SIG-M5 (cell line): ENCODE data around the gene ELSPBP1.
"Not testable (repeated sequence)": the region's sequence is repeated elsewhere in the genome, so short reads cannot be mapped to it uniquely, and the experiment has no call there.

Source experiments
- DNase-seq: peaks from one replicate; lab custom pipeline; 2025; lab: John Stamatoyannopoulos, UW

Gene ELSPBP1

GRCh38 chr19:47994209-47994802, at the start of gene ELSPBP1:
TSS of gene ELSPBP1 (plus strand) at chr19:47994632. CDS start at chr19:48008668, 14,036 bp downstream.
- no peak for DNase-seq

- DNase-seq = not testable (repeated sequence)
Observed at GRCh38 chr19:47949852-47950521, 44.4 kb upstream of the ELSPBP1 start.

- DNase-seq = not testable (repeated sequence)
Observed at GRCh38 chr19:47952132-47952531, 42.3 kb upstream of the ELSPBP1 start.

- not testable (repeated sequence) for DNase-seq
Observed at GRCh38 chr19:47955936-47956335, 38.5 kb upstream of the ELSPBP1 start.

- DNase-seq = no peak
Observed at GRCh38 chr19:47973529-47973928, 20.9 kb upstream of the ELSPBP1 start.

GRCh38 chr19:47991191-47991808, 3.1 kb upstream of the ELSPBP1 start:
- DNase-seq = no peak

- no peak for DNase-seq
Observed at GRCh38 chr19:47992070-47992469, 2.4 kb upstream of the ELSPBP1 start, which contains the start of gene BSPH1. TSS of gene BSPH1 (minus strand) at chr19:47992170. CDS start at chr19:47992081, 89 bp downstream.

- no peak for DNase-seq
Observed at GRCh38 chr19:47996230-47996727, 1.8 kb downstream of the ELSPBP1 start.

- no peak for DNase-seq
Observed at GRCh38 chr19:47998800-47999199, 4.4 kb downstream of the ELSPBP1 start.

GRCh38 chr19:48000846-48001245, 6.4 kb downstream of the ELSPBP1 start:
- no peak for DNase-seq

- no peak for DNase-seq
Observed at GRCh38 chr19:48004236-48004635, 9.8 kb downstream of the ELSPBP1 start.

- no peak for DNase-seq
Observed at GRCh38 chr19:48006762-48007161, 12.3 kb downstream of the ELSPBP1 start.

GRCh38 chr19:48010932-48011758, 16.7 kb downstream of the ELSPBP1 start:
- DNase-seq = no peak

- no peak for DNase-seq
Observed at GRCh38 chr19:48020686-48021085, 26.3 kb downstream of the ELSPBP1 start.

- DNase-seq = no peak
Observed at GRCh38 chr19:48023011-48023410, 28.6 kb downstream of the ELSPBP1 start.

GRCh38 chr19:48023518-48023917, 29.1 kb downstream of the ELSPBP1 start:
- no peak for DNase-seq

- DNase-seq = no peak
Observed at GRCh38 chr19:48025480-48025879, 31.0 kb downstream of the ELSPBP1 start.

- no peak for DNase-seq
Observed at GRCh38 chr19:48029431-48029830, 35.0 kb downstream of the ELSPBP1 start.

GRCh38 chr19:48030073-48030472, 35.6 kb downstream of the ELSPBP1 start:
- no peak for DNase-seq

GRCh38 chr19:48033604-48034003, 39.2 kb downstream of the ELSPBP1 start:
- DNase-seq = no peak

GRCh38 chr19:48036765-48037164, 42.3 kb downstream of the ELSPBP1 start:
- no peak for DNase-seq
